GM15510 (cell line): ENCODE results near the gene TRIM49B.
"Not testable (repeated sequence)": the region's sequence is repeated elsewhere in the genome, so short reads cannot be mapped to it uniquely, and the experiment has no call there.

Experiments
- POLR2A ChIP-seq: IDR thresholded peaks from 3 replicates; pipeline ENCODE4 v1.6.1; 2011; ENCODE audit warnings: borderline replicate concordance; ENCODE audit not compliant: insufficient read length; ENCODE audit errors: extremely low read depth

TRIM49B gene

GRCh38 chr11:49028523-49028922 lies at the start of gene TRIM49B:
Gene TRIM49B, plus strand, starts transcription at chr11:49028823. Its CDS starts 2,777 bp downstream, at chr11:49031600.
- not testable (repeated sequence) for TF ChIP-seq POLR2A

GRCh38 chr11:48983785-48984184 lies 44.8 kb upstream of the TRIM49B start, which contains the start of gene TRIM51G:
Gene TRIM51G, minus strand, starts transcription at chr11:48983885. Its CDS starts 2,190 bp downstream, at chr11:48981695.
- TF ChIP-seq POLR2A = not testable (repeated sequence)

- not testable (repeated sequence) for TF ChIP-seq POLR2A
Measured at GRCh38 chr11:49059012-49059411, 30.4 kb downstream of the TRIM49B start, which contains the start of gene TRIM64C. Gene TRIM64C, minus strand, starts transcription at chr11:49059112. Its CDS starts 0 bp downstream, at chr11:49059112.
